Glomerular visceral epithelial cell (primary cell): Measurements from ENCODE around the gene NTRK2.

Experiments
- DNase-seq: peaks from one replicate; pipeline ENCODE4 v3.0.0-alpha.2; 2016; ENCODE audit errors: extremely low spot score

Gene NTRK2

GRCh38 chr9:84974258-84974657, 304.7 kb downstream of the NTRK2 start:
- DNase-seq: no peak

- DNase-seq: no peak
Measured at GRCh38 chr9:84974855-84975254, 305.3 kb downstream of the NTRK2 start.

GRCh38 chr9:84975926-84976325, 306.4 kb downstream of the NTRK2 start:
- DNase-seq: no peak

- no peak for DNase-seq
Measured at GRCh38 chr9:84978661-84979060, 309.1 kb downstream of the NTRK2 start.

GRCh38 chr9:84983749-84984148, 314.2 kb downstream of the NTRK2 start:
- DNase-seq: no peak

- DNase-seq: no peak
Measured at GRCh38 chr9:84988621-84989020, 319.1 kb downstream of the NTRK2 start.

- no peak for DNase-seq
Measured at GRCh38 chr9:84990416-84990815, 320.9 kb downstream of the NTRK2 start.

GRCh38 chr9:84990850-84991513, 321.5 kb downstream of the NTRK2 start:
- no peak for DNase-seq

GRCh38 chr9:84991514-84991870, 322.0 kb downstream of the NTRK2 start:
- DNase-seq: no peak

- no peak for DNase-seq
Measured at GRCh38 chr9:84992381-84992780, 322.9 kb downstream of the NTRK2 start.

GRCh38 chr9:84993105-84993504, 323.6 kb downstream of the NTRK2 start:
- no peak for DNase-seq

- no peak for DNase-seq
Measured at GRCh38 chr9:84996029-84996428, 326.5 kb downstream of the NTRK2 start.

- no peak for DNase-seq
Measured at GRCh38 chr9:84996716-84997115, 327.2 kb downstream of the NTRK2 start.

- DNase-seq: no peak
Measured at GRCh38 chr9:84997472-84997871, 327.9 kb downstream of the NTRK2 start.

- no peak for DNase-seq
Measured at GRCh38 chr9:84998639-84999038, 329.1 kb downstream of the NTRK2 start.

GRCh38 chr9:84999788-85000187, 330.3 kb downstream of the NTRK2 start:
- DNase-seq: no peak

GRCh38 chr9:85001925-85002324, 332.4 kb downstream of the NTRK2 start:
- no peak for DNase-seq

- DNase-seq: no peak
Measured at GRCh38 chr9:85004818-85005413, 335.4 kb downstream of the NTRK2 start.

GRCh38 chr9:85007748-85008147, 338.2 kb downstream of the NTRK2 start:
- no peak for DNase-seq

GRCh38 chr9:85008215-85008614, 338.7 kb downstream of the NTRK2 start:
- no peak for DNase-seq

GRCh38 chr9:85009251-85009650, 339.7 kb downstream of the NTRK2 start:
- no peak for DNase-seq

GRCh38 chr9:85013703-85014102, 344.2 kb downstream of the NTRK2 start:
- no peak for DNase-seq

- DNase-seq: no peak
Measured at GRCh38 chr9:85014292-85014691, 344.8 kb downstream of the NTRK2 start.
